ENCODE data around the gene CREB5. TPM values are rescaled to one million over a fixed set of nuclear protein-coding genes. Genes with fewer than 3 reads are reported as not detected.

CREB5 gene
- total and polyA plus RNA-seq, 2 donors (not counting 3 experiments of a cell fraction or from before 2014, with no cell fraction given): 19.6 to 28.4 TPM

DNA sequence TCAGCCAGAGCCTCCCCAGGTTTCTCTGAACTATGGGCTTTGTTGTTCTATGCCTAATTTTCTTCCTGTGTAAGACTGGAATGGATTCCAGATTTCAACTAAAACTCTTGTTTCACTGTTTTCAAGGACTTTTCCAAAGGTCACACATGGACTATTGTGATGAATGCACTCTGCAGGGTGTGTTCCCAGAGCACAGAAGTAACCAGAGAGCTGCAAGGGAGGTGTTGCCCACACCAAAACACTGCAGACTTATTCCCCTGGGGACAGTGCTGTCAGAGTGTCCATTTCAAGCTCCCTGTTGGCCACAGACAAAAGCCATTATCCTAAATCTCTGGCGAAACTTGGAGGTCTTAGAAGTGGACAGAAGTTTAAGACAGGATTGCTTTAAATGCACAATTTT is 314.2 kb downstream of the CREB5 start:
- DNase-seq (ENCODE audit: low read depth, low spot score): no peak
- dilution Hi-C loops (cut with MboI; ENCODE audit: extremely low pct_ligation_motif_present, low sequenced_read_pairs): no loop called here
- intact Hi-C loops (cut with micrococcal nuclease): no loop called here
- H3K27ac ChIP-seq (ENCODE audit: insufficient read depth, low read depth, low read length): no peak overlapping the region
- H3K9ac ChIP-seq (replicated peaks; ENCODE audit: extremely low read depth, insufficient read depth, low read length): no peak overlapping the region
- H3K9me3 ChIP-seq (replicated peaks; ENCODE audit: control insufficient read depth, insufficient read depth, low read length): no peaks in the 10 kb centered on the region
- TF ChIP-seq EZH2 (IDR thresholded peaks at IDR 0.05; ENCODE audit: borderline replicate concordance, low read depth, low read length, severe bottlenecking) (no peak), POLR2A (IDR thresholded peaks at IDR 0.05; ENCODE audit: low read depth, low read length) (no peak), MYC (IDR thresholded peaks at IDR 0.05; ENCODE audit: low read depth, low read length) (no peak), POLR2AphosphoS5 (IDR thresholded peaks at IDR 0.05; ENCODE audit: insufficient read depth, low read depth, low read length) (no peak), GATA2 (IDR thresholded peaks at IDR 0.05; ENCODE audit: insufficient read depth, insufficient read length, low read depth, low read length) (no peak), FOS (IDR thresholded peaks at IDR 0.05; ENCODE audit: borderline replicate concordance, insufficient read depth, low read length) (no peak), JUN (IDR thresholded peaks at IDR 0.05; ENCODE audit: borderline replicate concordance, insufficient read depth, insufficient read length, low read depth) (no peak)
- TF ChIP-seq, protein P1, sequence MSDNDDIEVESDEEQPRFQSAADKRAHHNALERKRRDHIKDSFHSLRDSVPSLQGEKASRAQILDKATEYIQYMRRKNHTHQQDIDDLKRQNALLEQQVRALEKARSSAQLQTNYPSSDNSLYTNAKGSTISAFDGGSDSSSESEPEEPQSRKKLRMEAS (IDR thresholded peaks at IDR 0.05; ENCODE audit: insufficient read depth, insufficient read length): no peak
- TF ChIP-seq, protein P2, sequence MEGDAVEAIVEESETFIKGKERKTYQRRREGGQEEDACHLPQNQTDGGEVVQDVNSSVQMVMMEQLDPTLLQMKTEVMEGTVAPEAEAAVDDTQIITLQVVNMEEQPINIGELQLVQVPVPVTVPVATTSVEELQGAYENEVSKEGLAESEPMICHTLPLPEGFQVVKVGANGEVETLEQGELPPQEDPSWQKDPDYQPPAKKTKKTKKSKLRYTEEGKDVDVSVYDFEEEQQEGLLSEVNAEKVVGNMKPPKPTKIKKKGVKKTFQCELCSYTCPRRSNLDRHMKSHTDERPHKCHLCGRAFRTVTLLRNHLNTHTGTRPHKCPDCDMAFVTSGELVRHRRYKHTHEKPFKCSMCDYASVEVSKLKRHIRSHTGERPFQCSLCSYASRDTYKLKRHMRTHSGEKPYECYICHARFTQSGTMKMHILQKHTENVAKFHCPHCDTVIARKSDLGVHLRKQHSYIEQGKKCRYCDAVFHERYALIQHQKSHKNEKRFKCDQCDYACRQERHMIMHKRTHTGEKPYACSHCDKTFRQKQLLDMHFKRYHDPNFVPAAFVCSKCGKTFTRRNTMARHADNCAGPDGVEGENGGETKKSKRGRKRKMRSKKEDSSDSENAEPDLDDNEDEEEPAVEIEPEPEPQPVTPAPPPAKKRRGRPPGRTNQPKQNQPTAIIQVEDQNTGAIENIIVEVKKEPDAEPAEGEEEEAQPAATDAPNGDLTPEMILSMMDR (IDR thresholded peaks at IDR 0.05; ENCODE audit: extremely low read depth in 1 of 2, insufficient read depth in 1 of 2, low read depth in 1 of 2, low read length in 2 of 2): no peak
- H3K4me1 ChIP-seq (ENCODE audit: control insufficient read depth, extremely low read depth, insufficient read depth, low read length): no peaks in the 10 kb centered on the region
- CTCF ChIA-PET: no interaction called here
- no peaks in the 10 kb centered on the region for H3K27me3 ChIP-seq (ENCODE audit: control insufficient read depth in 2 of 2, insufficient read depth in 2 of 2, low read length in 2 of 2)
- POLR2A ChIA-PET: no interaction called here
- no TSS peak for BruUV-seq (replicated peaks)
- no peaks in the 10 kb centered on the region for H3K79me2 ChIP-seq (ENCODE audit: control insufficient read depth, insufficient read depth, low read length)
- H2AFZ ChIP-seq (ENCODE audit: low read depth, low read length): no peak overlapping the region
- no peak overlapping the region for H3K4me3 ChIP-seq (replicated peaks in 1 of 3; ENCODE audit: insufficient read depth in 1 of 3, low read depth in 1 of 3, low read length in 3 of 3)
- no peaks in the 10 kb centered on the region for H3K36me3 ChIP-seq (ENCODE audit: control insufficient read depth in 2 of 2, extremely low read depth in 1 of 2, insufficient read depth in 2 of 2, low read length in 2 of 2)
- no peak for FAIRE-seq
- H3K9me1 ChIP-seq (replicated peaks; ENCODE audit: control insufficient read depth, extremely low read depth, insufficient read depth, low read length): no peaks in the 10 kb centered on the region
- no peak overlapping the region for H3K4me2 ChIP-seq (ENCODE audit: insufficient read depth, low read length)
- no peaks in the 10 kb centered on the region for H4K20me1 ChIP-seq (replicated peaks; ENCODE audit: control insufficient read depth, extremely low read depth, insufficient read depth, low read length)

All from endothelial cell of umbilical vein (primary cell).